Measurements from ENCODE around the gene MXD1.

Gene MXD1

GRCh38 chr2:69946351-69947324 is 31.7 kb downstream of the MXD1 start:
- no peaks in the 10 kb centered on the region for H3K9me2 ChIP-seq (replicated peaks; ENCODE audit: low read depth, low read length)
- peaks cover 32% of the 10 kb centered on the region for H3K4me1 ChIP-seq (ENCODE audit: insufficient read depth, low read length, poor library complexity, severe bottlenecking)
- no peaks in the 10 kb centered on the region for H3F3A ChIP-seq (ENCODE audit: low read depth)
- no peaks in the 10 kb centered on the region for H4K20me1 ChIP-seq (ENCODE audit: insufficient read depth, low read length, poor library complexity, severe bottlenecking)
- H3K4me2 ChIP-seq (ENCODE audit: low read depth, low read length, poor library complexity, severe bottlenecking) = peak overlapping the region; percentile 62
- H3K9ac ChIP-seq (ENCODE audit: low read depth, low read length, poor library complexity, severe bottlenecking) = peak overlapping the region; percentile 53
- H2AFZ ChIP-seq (ENCODE audit: low read length) = peak overlapping the region; percentile 66; the same call in 1 of the 2 replicates
- peak overlapping the region; percentile 36 for H3K4me3 ChIP-seq (ENCODE audit: low read length, poor library complexity, severe bottlenecking)
- H3K27me3 ChIP-seq (ENCODE audit: insufficient read depth, low read length, poor library complexity, severe bottlenecking) = no peaks in the 10 kb centered on the region
- H3K9me3 ChIP-seq (ENCODE audit: insufficient read depth, low read depth, low read length) = no peaks in the 10 kb centered on the region
- no peaks in the 10 kb centered on the region for H3K79me2 ChIP-seq (ENCODE audit: insufficient read depth, low read length)
- TF ChIP-seq, protein P1, sequence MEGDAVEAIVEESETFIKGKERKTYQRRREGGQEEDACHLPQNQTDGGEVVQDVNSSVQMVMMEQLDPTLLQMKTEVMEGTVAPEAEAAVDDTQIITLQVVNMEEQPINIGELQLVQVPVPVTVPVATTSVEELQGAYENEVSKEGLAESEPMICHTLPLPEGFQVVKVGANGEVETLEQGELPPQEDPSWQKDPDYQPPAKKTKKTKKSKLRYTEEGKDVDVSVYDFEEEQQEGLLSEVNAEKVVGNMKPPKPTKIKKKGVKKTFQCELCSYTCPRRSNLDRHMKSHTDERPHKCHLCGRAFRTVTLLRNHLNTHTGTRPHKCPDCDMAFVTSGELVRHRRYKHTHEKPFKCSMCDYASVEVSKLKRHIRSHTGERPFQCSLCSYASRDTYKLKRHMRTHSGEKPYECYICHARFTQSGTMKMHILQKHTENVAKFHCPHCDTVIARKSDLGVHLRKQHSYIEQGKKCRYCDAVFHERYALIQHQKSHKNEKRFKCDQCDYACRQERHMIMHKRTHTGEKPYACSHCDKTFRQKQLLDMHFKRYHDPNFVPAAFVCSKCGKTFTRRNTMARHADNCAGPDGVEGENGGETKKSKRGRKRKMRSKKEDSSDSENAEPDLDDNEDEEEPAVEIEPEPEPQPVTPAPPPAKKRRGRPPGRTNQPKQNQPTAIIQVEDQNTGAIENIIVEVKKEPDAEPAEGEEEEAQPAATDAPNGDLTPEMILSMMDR (conservative IDR thresholded peaks at IDR 0.05; ENCODE audit: low read length) = no peak
- TF ChIP-seq EZH2phosphoT487 (IDR thresholded peaks at IDR 0.05; ENCODE audit: borderline replicate concordance) = no peak
- H3K36me3 ChIP-seq (ENCODE audit: insufficient read depth, low read length) = no peaks in the 10 kb centered on the region

DNA sequence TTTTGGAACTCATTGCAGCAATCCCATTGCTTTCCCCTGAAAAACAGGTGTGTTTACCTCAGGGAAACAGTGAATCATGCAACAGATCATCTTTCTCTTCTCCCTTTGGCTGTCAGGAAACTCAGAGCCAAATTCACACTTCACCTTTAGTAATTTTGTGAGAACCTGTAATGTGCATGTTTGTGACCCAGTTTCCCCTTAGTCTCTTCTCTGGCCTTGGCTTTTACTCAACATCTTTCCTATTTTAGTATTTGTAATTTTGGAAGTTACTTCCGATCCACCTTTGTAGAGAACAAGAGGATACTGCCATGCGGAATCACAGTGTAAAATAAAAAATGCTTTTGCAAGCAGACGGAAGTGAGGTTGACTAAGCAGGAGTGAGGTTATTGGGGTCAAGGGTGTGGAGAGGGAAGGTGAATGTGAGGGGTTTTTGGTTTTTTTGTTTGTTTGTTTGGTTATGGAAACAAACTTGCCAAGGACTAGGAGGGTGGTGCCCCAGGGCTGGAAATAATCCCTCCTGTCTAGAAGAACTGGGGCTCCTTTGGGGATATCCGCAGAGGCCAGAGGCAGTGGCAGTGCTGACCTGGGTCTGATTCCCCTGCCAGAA is 32.5 kb downstream of the MXD1 start:
- Histone ChIP-seq H3K4me1 (ENCODE audit: insufficient read depth, low read length, poor library complexity, severe bottlenecking) (peaks cover 32% of the 10 kb centered on the region), H4K20me1 (ENCODE audit: insufficient read depth, low read length, poor library complexity, severe bottlenecking) (no peaks in the 10 kb centered on the region), H3K36me3 (ENCODE audit: insufficient read depth, low read length) (no peaks in the 10 kb centered on the region), H3K9ac (ENCODE audit: low read depth, low read length, poor library complexity, severe bottlenecking) (peak overlapping the region; percentile 53), H3K9me2 (replicated peaks; ENCODE audit: low read depth, low read length) (no peaks in the 10 kb centered on the region), H2AFZ (ENCODE audit: low read length) (peak overlapping the region; percentile 66; the same call in 1 of the 2 replicates), H3F3A (ENCODE audit: low read depth) (no peaks in the 10 kb centered on the region), H3K4me3 (ENCODE audit: low read length, poor library complexity, severe bottlenecking) (no peak overlapping the region), H3K79me2 (ENCODE audit: insufficient read depth, low read length) (no peaks in the 10 kb centered on the region), H3K9me3 (ENCODE audit: insufficient read depth, low read depth, low read length) (no peaks in the 10 kb centered on the region), H3K4me2 (ENCODE audit: low read depth, low read length, poor library complexity, severe bottlenecking) (peak overlapping the region; percentile 62), H3K27me3 (ENCODE audit: insufficient read depth, low read length, poor library complexity, severe bottlenecking) (no peaks in the 10 kb centered on the region)
- TF ChIP-seq, protein P1 (conservative IDR thresholded peaks at IDR 0.05; ENCODE audit: low read length) = no peak
- TF ChIP-seq EZH2phosphoT487 (IDR thresholded peaks at IDR 0.05; ENCODE audit: borderline replicate concordance) = no peak

DNA sequence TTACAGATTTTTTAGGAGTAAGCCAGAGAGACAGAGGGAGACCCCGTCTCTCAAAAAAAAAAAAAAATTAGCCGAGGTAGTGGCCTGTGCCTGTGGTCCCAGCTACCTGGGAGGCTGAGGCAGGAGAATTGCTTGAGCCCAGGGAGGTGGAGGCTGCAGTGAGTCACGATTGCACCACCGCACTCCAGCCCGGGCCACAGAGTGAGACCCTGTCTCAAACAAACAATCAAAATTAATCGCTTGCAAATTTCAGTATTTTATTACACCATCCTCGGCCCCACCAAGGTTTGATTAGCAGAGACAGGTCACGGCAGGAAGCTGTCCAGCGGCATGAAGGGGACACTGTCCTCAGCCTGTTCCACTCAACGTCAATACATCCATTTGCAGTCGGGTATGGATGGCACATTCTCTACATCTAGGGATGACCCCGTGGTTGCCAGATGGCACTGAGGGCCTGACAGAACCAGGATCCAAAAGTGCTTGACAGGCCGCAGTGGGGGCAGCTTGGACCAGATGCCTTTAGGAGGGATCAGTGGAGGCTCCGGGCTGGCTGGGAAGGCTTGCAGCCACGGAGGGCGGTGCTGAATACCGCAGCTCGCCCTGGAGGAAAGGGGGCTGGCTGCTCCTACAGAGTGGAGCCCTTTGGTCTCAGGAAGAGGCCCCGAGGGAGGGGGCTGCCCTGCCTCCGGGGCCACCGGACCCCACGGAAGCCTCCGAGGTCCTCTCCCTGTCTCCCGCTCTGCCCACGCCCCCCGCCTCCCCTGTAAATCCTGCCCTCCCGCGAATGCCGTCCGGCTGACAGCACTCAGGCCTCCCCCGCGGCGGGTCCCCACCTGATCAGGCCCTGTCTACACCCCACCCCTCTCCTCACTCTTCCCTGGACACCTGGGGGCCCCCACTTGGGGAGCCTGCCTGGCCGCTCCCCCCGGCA is 33.4 kb downstream of the MXD1 start:
- no peaks in the 10 kb centered on the region for H3K79me2 ChIP-seq (ENCODE audit: insufficient read depth, low read length)
- H3K4me2 ChIP-seq (ENCODE audit: low read depth, low read length, poor library complexity, severe bottlenecking) = no peak overlapping the region
- H3F3A ChIP-seq (ENCODE audit: low read depth) = no peaks in the 10 kb centered on the region
- H2AFZ ChIP-seq (ENCODE audit: low read length) = no peak overlapping the region
- H3K27me3 ChIP-seq (ENCODE audit: insufficient read depth, low read length, poor library complexity, severe bottlenecking) = no peaks in the 10 kb centered on the region
- no peaks in the 10 kb centered on the region for H3K9me2 ChIP-seq (replicated peaks; ENCODE audit: low read depth, low read length)
- no peak overlapping the region for H3K4me3 ChIP-seq (ENCODE audit: low read length, poor library complexity, severe bottlenecking)
- H3K9ac ChIP-seq (ENCODE audit: low read depth, low read length, poor library complexity, severe bottlenecking) = no peak overlapping the region
- H3K36me3 ChIP-seq (ENCODE audit: insufficient read depth, low read length) = no peaks in the 10 kb centered on the region
- no peak for TF ChIP-seq EZH2phosphoT487 (IDR thresholded peaks at IDR 0.05; ENCODE audit: borderline replicate concordance)
- peaks cover 32% of the 10 kb centered on the region for H3K4me1 ChIP-seq (ENCODE audit: insufficient read depth, low read length, poor library complexity, severe bottlenecking)
- H3K9me3 ChIP-seq (ENCODE audit: insufficient read depth, low read depth, low read length) = no peaks in the 10 kb centered on the region
- no peaks in the 10 kb centered on the region for H4K20me1 ChIP-seq (ENCODE audit: insufficient read depth, low read length, poor library complexity, severe bottlenecking)

All from Loucy (cell line).